Measurements from ENCODE around the gene NRXN3.

NRXN3 gene

GRCh38 chr14:79852950-79853744, 1683.0 kb downstream of the NRXN3 start:
- Histone ChIP-seq H3K4me3 (ENCODE audit: insufficient read depth, low read length, poor library complexity, severe bottlenecking) (no peak overlapping the region), H3K27me3 (ENCODE audit: low read length) (no peaks in the 10 kb centered on the region), H4K20me1 (ENCODE audit: low read depth, low read length) (no peaks in the 10 kb centered on the region), H3K9me2 (replicated peaks; ENCODE audit: insufficient read depth, low read length) (no peaks in the 10 kb centered on the region), H2AFZ (ENCODE audit: low read depth, low read length, severe bottlenecking) (no peak overlapping the region), H3F3A (ENCODE audit: insufficient read depth) (no peaks in the 10 kb centered on the region), H3K36me3 (ENCODE audit: low read length) (no peaks in the 10 kb centered on the region), H3K4me2 (ENCODE audit: low read depth, low read length, poor library complexity, severe bottlenecking) (no peak overlapping the region), H3K9ac (ENCODE audit: low read length) (no peak overlapping the region), H3K9me3 (ENCODE audit: insufficient read depth, low read length) (no peaks in the 10 kb centered on the region), H3K79me2 (ENCODE audit: insufficient read depth, low read length) (no peaks in the 10 kb centered on the region), H3K27ac (ENCODE audit: low read depth, low read length) (no peak overlapping the region)
- TF ChIP-seq CTCF (IDR thresholded peaks at IDR 0.05; ENCODE audit: insufficient read depth, low read length, poor library complexity, severe bottlenecking), result no peak
- TF ChIP-seq EZH2phosphoT487 (conservative IDR thresholded peaks at IDR 0.05; ENCODE audit: low read length), result no peak

DNA sequence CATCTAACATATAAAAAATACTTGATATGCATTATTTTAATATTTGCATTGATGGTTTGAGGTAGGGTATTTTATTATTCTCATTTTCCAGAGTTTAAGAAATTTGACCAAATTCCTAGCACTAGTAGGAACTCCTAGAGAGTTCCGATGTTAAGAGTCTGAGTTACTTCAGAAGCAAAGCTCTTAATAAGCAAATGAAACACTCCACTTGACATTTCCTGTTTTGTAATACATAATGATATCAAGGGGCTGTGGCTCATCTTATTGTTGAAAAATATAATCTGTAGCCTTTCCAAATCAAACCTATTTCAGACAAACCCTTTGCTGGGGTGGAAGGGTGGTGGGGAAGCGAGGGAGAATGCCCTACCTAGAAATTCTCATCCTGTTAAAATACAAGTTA, 1685.6 kb downstream of the NRXN3 start:
- no peak overlapping the region for H3K4me2 ChIP-seq (ENCODE audit: low read depth, low read length, poor library complexity, severe bottlenecking)
- no peak overlapping the region for H3K27ac ChIP-seq (ENCODE audit: low read depth, low read length)
- TF ChIP-seq EZH2phosphoT487 (conservative IDR thresholded peaks at IDR 0.05; ENCODE audit: low read length), result no peak
- no peak for TF ChIP-seq CTCF (IDR thresholded peaks at IDR 0.05; ENCODE audit: insufficient read depth, low read length, poor library complexity, severe bottlenecking)
- no peak overlapping the region for H3K9ac ChIP-seq (ENCODE audit: low read length)
- H3K9me3 ChIP-seq (ENCODE audit: insufficient read depth, low read length), result no peaks in the 10 kb centered on the region
- no peak overlapping the region for H3K4me3 ChIP-seq (ENCODE audit: insufficient read depth, low read length, poor library complexity, severe bottlenecking)
- no peak overlapping the region for H2AFZ ChIP-seq (ENCODE audit: low read depth, low read length, severe bottlenecking)
- H3K79me2 ChIP-seq (ENCODE audit: insufficient read depth, low read length), result no peaks in the 10 kb centered on the region
- H3K9me2 ChIP-seq (replicated peaks; ENCODE audit: insufficient read depth, low read length), result no peaks in the 10 kb centered on the region
- no peaks in the 10 kb centered on the region for H3K36me3 ChIP-seq (ENCODE audit: low read length)
- H3F3A ChIP-seq (ENCODE audit: insufficient read depth), result no peaks in the 10 kb centered on the region
- no peaks in the 10 kb centered on the region for H3K27me3 ChIP-seq (ENCODE audit: low read length)
- no peaks in the 10 kb centered on the region for H4K20me1 ChIP-seq (ENCODE audit: low read depth, low read length)

DNA sequence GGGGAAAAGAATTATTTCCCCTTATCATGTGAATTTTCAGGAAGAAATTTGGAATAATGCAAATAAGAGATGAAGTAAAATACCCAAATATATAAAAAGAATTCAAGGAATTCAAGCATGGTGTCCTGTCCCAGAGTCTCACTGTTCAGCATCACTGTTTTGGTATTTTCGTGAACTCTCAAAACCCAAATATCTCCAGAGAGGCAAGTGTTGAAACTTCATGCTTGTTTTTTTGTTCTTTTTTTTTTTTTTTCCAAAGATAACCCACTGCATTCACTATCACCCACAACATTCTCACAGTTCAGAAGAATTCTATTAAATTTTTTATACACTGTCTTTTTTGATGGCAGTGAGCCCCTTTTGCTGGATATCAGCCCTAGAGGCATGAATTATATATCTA, 1686.2 kb downstream of the NRXN3 start:
- Histone ChIP-seq H3K36me3 (ENCODE audit: low read length) (no peaks in the 10 kb centered on the region), H3K4me2 (ENCODE audit: low read depth, low read length, poor library complexity, severe bottlenecking) (no peak overlapping the region), H3F3A (ENCODE audit: insufficient read depth) (no peaks in the 10 kb centered on the region), H2AFZ (ENCODE audit: low read depth, low read length, severe bottlenecking) (no peak overlapping the region), H3K9ac (ENCODE audit: low read length) (no peak overlapping the region), H4K20me1 (ENCODE audit: low read depth, low read length) (no peaks in the 10 kb centered on the region), H3K27ac (ENCODE audit: low read depth, low read length) (no peak overlapping the region), H3K9me2 (replicated peaks; ENCODE audit: insufficient read depth, low read length) (no peaks in the 10 kb centered on the region), H3K9me3 (ENCODE audit: insufficient read depth, low read length) (no peaks in the 10 kb centered on the region), H3K4me3 (ENCODE audit: insufficient read depth, low read length, poor library complexity, severe bottlenecking) (no peak overlapping the region), H3K27me3 (ENCODE audit: low read length) (no peaks in the 10 kb centered on the region), H3K79me2 (ENCODE audit: insufficient read depth, low read length) (no peaks in the 10 kb centered on the region)
- TF ChIP-seq EZH2phosphoT487 (conservative IDR thresholded peaks at IDR 0.05; ENCODE audit: low read length) (no peak), CTCF (IDR thresholded peaks at IDR 0.05; ENCODE audit: insufficient read depth, low read length, poor library complexity, severe bottlenecking) (no peak)
